ENCODE results near the gene KBTBD8.

The KBTBD8 gene

GRCh38 chr3:66996696-66997095, 1.4 kb upstream of the KBTBD8 start:
- DNase-seq (ENCODE audit: extremely low read depth in 1 of 2, low read depth in 1 of 2): no peak

- peak in 1 of 2 donors; percentile 86 for DNase-seq (ENCODE audit: extremely low read depth in 1 of 2, low read depth in 1 of 2)
Observed at GRCh38 chr3:66997560-66998112, 471 bp upstream of the KBTBD8 start.

GRCh38 chr3:66998904-66999235, 763 bp downstream of the KBTBD8 start:
- no peak for DNase-seq (ENCODE audit: extremely low read depth in 1 of 2, low read depth in 1 of 2)

GRCh38 chr3:67000009-67000408, 1.9 kb downstream of the KBTBD8 start:
- no peak for DNase-seq (ENCODE audit: extremely low read depth in 1 of 2, low read depth in 1 of 2)

GRCh38 chr3:67001086-67001861, 3.2 kb downstream of the KBTBD8 start:
- no peak for DNase-seq (ENCODE audit: extremely low read depth in 1 of 2, low read depth in 1 of 2)

- DNase-seq (ENCODE audit: extremely low read depth in 1 of 2, low read depth in 1 of 2): no peak
Observed at GRCh38 chr3:67005974-67006373, 7.9 kb downstream of the KBTBD8 start.

GRCh38 chr3:67006460-67006859, 8.4 kb downstream of the KBTBD8 start:
- no peak for DNase-seq (ENCODE audit: extremely low read depth in 1 of 2, low read depth in 1 of 2)

GRCh38 chr3:67008388-67008787, 10.3 kb downstream of the KBTBD8 start:
- DNase-seq (ENCODE audit: extremely low read depth in 1 of 2, low read depth in 1 of 2): no peak

- no peak for DNase-seq (ENCODE audit: extremely low read depth in 1 of 2, low read depth in 1 of 2)
Observed at GRCh38 chr3:67009716-67010115, 11.6 kb downstream of the KBTBD8 start.

GRCh38 chr3:67011414-67012131, 13.5 kb downstream of the KBTBD8 start:
- DNase-seq (ENCODE audit: extremely low read depth in 1 of 2, low read depth in 1 of 2): no peak

GRCh38 chr3:67012564-67012963, 14.5 kb downstream of the KBTBD8 start:
- no peak for DNase-seq (ENCODE audit: extremely low read depth in 1 of 2, low read depth in 1 of 2)

- no peak for DNase-seq (ENCODE audit: extremely low read depth in 1 of 2, low read depth in 1 of 2)
Observed at GRCh38 chr3:67015702-67016484, 17.8 kb downstream of the KBTBD8 start.

- no peak for DNase-seq (ENCODE audit: extremely low read depth in 1 of 2, low read depth in 1 of 2)
Observed at GRCh38 chr3:67016522-67017080, 18.5 kb downstream of the KBTBD8 start.

- no peak for DNase-seq (ENCODE audit: extremely low read depth in 1 of 2, low read depth in 1 of 2)
Observed at GRCh38 chr3:67017211-67017610, 19.1 kb downstream of the KBTBD8 start.

GRCh38 chr3:67018105-67018788, 20.1 kb downstream of the KBTBD8 start:
- DNase-seq (ENCODE audit: extremely low read depth in 1 of 2, low read depth in 1 of 2): no peak

- DNase-seq (ENCODE audit: extremely low read depth in 1 of 2, low read depth in 1 of 2): no peak
Observed at GRCh38 chr3:67018789-67019526, 20.9 kb downstream of the KBTBD8 start.

GRCh38 chr3:67028001-67028784, 30.1 kb downstream of the KBTBD8 start:
- DNase-seq (ENCODE audit: extremely low read depth in 1 of 2, low read depth in 1 of 2): no peak

GRCh38 chr3:67030785-67031740, 33.0 kb downstream of the KBTBD8 start:
- DNase-seq (ENCODE audit: extremely low read depth in 1 of 2, low read depth in 1 of 2): no peak

All from activated CD8-positive, alpha-beta memory T cell treated with anti-CD3 and anti-CD28 coated beads for 1 hour (primary cell).